Breast epithelium (tissue), 4 donors: ENCODE measurements around the gene HRK. TPM values are rescaled to one million over a fixed set of nuclear protein-coding genes. Genes with fewer than 3 reads are reported as not detected.
A peak's percentile ranks its signal among the peaks of the same experiment; 100 is the strongest.

ENCODE experiments used
- DNase-seq, 2 donors: peaks; one replicate each; pipeline ENCODE4 v3.0.0-alpha.2; 2019; ENCODE audit warnings: low spot score in 2 of 2
- H3K27ac ChIP-seq, 2 donors: fragments of 200-600 bp; sonication (generic) in 1 of 2; one replicate each; pipeline ENCODE4 v1.5.1; 2016 to 2019; ENCODE audit warnings: mild to moderate bottlenecking in 1 of 2
- H3K27me3 ChIP-seq, 2 donors: fragments of 200-600 bp; sonication (generic) in 1 of 2; one replicate each; pipeline versions ENCODE4 v1.5.1 to v1.6.0; 2017 to 2019; ENCODE audit warnings: control low read depth in 1 of 2, mild to moderate bottlenecking in 1 of 2
- H3K36me3 ChIP-seq: fragments of 200-600 bp; one replicate; pipeline ENCODE4 v1.5.1; 2019
- H3K4me1 ChIP-seq, 2 donors: fragments of 200-600 bp; sonication (generic); one replicate each; pipeline ENCODE4 v1.5.1; 2016 to 2019; ENCODE audit warnings: control low read depth in 1 of 2
- H3K4me3 ChIP-seq, 3 donors: fragments of 200-600 bp; sonication (generic); 1 replicate in 2 of 3; 2 replicates in 1 of 3; pipeline ENCODE4 v1.5.1; 2016 to 2019; ENCODE audit warnings: mild to moderate bottlenecking in 3 of 3, moderate library complexity in 2 of 3
- H3K9me3 ChIP-seq, 2 donors: fragments of 200-600 bp; sonication (generic) in 1 of 2; one replicate each; pipeline ENCODE4 v1.5.1; 2016 to 2019; ENCODE audit warnings: control low read depth in 1 of 2
- POLR2A ChIP-seq: fragments of 450-650 bp; IDR thresholded peaks from one replicate; pipeline ENCODE4 v1.6.1; 2016; ENCODE audit warnings: antibody characterized with exemption, mild to moderate bottlenecking, moderate library complexity
- POLR2AphosphoS5 ChIP-seq, 3 donors: sonication (generic); formaldehyde crosslinking; IDR thresholded peaks; one replicate each; pipeline ENCODE4 v1.6.1; 2017; ENCODE audit warnings: antibody characterized with exemption in 3 of 3
- intact Hi-C: fragments of 100-400 bp; cut with DNase I; formaldehyde crosslinking; loops from one replicate; pipeline ENCODE4 v1.15.1; 2023; ENCODE audit warnings: low total_unique reads
- total RNA-seq, 3 donors: library from RNA; depleted of rRNA; stranded (reverse); fragments of >200 nt; gene quantifications; one replicate each; pipeline ENCODE4 v1.1.0, GENCODE V29; 2016
- TF ChIP-seq, protein P1 (sequence below), 3 donors: fragments of 450-650 bp; IDR thresholded peaks; one replicate each; pipeline ENCODE4 v1.5.1; 2016 to 2017; ENCODE audit warnings: antibody characterized with exemption in 3 of 3, mild to moderate bottlenecking in 3 of 3, moderate library complexity in 3 of 3

HRK gene
- total RNA-seq, 3 donors from 2014 or later = 0.15 to 0.33 (median 0.16) TPM

DNA sequence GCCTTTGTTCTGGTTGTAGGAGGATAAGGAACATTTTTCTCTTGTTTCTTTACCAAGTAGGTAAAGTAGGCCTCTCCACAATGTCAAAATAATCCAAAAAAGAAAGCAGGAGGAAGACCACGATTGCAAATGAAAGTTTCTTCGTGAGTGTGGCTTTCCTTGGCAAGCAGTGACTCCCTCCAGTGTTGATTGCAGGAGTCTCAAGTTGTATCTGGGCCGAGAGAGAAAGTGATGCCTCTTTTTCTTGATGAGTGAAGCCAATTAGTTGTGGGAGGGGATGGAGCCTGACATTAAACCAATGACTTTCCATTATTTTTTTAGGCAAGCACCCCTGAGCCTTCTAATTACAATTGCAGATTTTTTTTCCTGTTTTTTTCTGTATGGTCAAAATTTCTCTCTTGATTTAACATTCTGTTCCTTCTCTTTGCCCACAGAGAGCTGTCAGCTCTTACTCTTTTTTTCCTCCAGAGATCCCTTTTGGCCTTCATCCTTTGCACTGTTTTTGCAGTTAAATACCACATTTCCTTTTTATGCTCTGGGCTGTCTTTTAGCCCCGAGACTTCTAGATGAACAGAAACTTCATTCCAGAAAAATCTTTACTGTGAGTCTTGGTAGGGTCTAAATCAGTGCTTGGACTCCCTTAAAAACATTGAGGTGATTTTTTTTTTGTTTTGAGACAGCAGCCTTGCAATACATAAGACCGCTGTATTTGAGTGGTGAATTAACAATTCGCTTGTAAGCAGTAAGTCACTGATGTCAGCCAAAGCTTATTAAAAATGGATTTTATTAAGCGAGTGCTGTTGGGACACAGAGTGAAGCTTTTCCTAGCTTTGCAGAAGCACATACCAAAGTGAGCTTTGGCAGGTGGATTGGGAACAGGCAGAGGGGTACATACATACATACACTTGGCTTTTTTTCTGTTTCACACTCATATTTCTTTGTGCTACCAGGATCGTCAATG is 45.3 kb upstream of the HRK start:
- TF ChIP-seq, protein P1, sequence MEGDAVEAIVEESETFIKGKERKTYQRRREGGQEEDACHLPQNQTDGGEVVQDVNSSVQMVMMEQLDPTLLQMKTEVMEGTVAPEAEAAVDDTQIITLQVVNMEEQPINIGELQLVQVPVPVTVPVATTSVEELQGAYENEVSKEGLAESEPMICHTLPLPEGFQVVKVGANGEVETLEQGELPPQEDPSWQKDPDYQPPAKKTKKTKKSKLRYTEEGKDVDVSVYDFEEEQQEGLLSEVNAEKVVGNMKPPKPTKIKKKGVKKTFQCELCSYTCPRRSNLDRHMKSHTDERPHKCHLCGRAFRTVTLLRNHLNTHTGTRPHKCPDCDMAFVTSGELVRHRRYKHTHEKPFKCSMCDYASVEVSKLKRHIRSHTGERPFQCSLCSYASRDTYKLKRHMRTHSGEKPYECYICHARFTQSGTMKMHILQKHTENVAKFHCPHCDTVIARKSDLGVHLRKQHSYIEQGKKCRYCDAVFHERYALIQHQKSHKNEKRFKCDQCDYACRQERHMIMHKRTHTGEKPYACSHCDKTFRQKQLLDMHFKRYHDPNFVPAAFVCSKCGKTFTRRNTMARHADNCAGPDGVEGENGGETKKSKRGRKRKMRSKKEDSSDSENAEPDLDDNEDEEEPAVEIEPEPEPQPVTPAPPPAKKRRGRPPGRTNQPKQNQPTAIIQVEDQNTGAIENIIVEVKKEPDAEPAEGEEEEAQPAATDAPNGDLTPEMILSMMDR (IDR thresholded peaks at IDR 0.05) = no peak
- TF ChIP-seq POLR2AphosphoS5 (IDR thresholded peaks at IDR 0.05) = no peak
- TF ChIP-seq POLR2A = no peak

DNA sequence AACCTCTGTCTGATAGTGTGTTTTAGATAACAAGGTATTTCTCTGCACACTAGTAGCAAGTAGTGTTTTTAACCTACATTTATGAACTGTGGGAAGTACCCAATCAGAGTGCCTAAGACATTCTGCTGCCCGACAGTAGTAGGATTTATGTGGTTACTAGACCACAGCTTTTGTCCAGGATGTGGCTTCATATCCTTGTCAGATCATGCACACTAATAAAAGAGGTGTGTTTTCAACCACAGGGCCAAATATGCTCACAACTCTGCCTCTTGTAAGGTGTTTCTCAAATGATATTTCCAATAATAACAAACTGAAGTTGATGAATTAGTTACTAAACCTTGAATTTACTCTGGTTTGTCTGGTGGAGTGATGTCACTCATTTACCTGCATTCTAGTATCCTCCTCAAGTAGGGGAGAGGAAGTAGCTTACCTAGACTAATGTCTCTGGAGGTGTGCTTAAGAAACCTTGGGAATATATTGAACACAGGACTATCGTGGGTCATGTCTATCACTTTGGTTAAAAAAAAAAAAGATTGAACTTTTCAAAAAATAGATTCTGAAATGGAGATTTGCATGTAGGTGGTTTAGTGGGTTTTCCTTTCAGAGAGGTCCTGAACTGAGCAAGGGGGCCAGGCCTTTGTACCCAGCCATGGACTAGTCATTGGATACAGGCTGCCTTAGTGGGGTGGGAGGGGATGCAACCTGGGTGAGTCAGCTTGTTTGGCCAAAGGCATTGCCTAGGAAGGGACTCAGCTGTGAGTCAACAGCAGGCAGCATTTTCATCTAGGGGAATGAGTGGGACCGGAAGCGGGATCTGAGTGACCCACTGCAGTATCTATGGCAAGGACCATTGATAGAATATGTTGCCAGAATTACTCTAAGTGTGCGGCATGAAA is 43.6 kb upstream of the HRK start:
- H3K9me3 ChIP-seq = no peaks in the 10 kb centered on the region
- H3K36me3 ChIP-seq = no peaks in the 10 kb centered on the region
- H3K4me1 ChIP-seq = peaks cover 0 to 7% of the 10 kb centered on the region in 2 donors
- H3K27ac ChIP-seq = no peak overlapping the region
- TF ChIP-seq POLR2A (no peak), POLR2AphosphoS5 (IDR thresholded peaks at IDR 0.05) (no peak)
- TF ChIP-seq, protein P1 (IDR thresholded peaks at IDR 0.05) = no peak
- H3K27me3 ChIP-seq = no peaks in the 10 kb centered on the region
- DNase-seq = peak in 1 of 2 donors; percentile 21
- H3K4me3 ChIP-seq = no peak overlapping the region
- intact Hi-C loops = no loop called here

More for the DNA sequence above, 45.3 kb upstream of the HRK start:
- intact Hi-C loops = no loop called here
- Histone ChIP-seq H3K36me3 (no peaks in the 10 kb centered on the region), H3K4me1 (peaks cover 0 to 7% of the 10 kb centered on the region in 2 donors), H3K4me3 (peak overlapping the region in 1 of 3 donors; percentile 4), H3K9me3 (no peaks in the 10 kb centered on the region), H3K27me3 (no peaks in the 10 kb centered on the region), H3K27ac (no peak overlapping the region)
- no peak for DNase-seq

DNA sequence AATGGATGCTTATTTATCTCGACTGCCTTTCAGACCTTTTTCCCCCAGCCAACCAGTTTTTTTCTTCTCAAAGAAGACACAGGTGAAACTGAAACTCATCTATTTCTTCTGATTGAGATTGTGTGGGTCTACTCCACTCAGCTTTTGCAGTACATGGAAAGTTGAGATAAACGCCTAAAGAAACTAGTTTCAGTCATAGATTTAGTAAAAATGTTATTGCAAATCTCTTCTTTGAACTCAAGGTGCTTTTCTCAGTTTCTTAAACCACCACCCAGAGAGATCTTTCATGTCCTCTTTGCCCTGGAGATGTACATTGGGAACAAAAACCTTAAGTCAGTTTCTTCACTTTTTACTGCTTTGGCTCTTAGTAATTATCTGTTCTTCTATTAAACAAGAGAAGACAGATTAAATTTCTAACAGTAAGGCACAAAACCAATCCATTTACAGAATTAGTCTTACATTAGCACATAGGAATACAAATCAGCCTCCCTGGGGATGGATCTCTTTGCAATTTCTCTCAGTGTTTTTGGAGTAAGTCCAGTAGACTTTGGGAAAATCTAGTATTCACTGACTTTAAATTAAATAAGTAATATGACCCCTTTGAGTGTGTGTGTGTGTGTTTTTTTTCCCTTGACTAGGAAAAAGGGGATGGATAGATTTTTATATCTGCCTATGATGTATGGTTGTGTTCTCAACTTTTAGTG is 41.1 kb upstream of the HRK start:
- TF ChIP-seq POLR2A = no peak
- TF ChIP-seq, protein P1 (IDR thresholded peaks at IDR 0.05) = no peak
- TF ChIP-seq POLR2AphosphoS5 (IDR thresholded peaks at IDR 0.05) = no peak
- H3K27me3 ChIP-seq = no peaks in the 10 kb centered on the region
- H3K27ac ChIP-seq = no peak overlapping the region
- DNase-seq = no peak
- no peak overlapping the region for H3K4me3 ChIP-seq
- intact Hi-C loops = no loop called here
- no peaks in the 10 kb centered on the region for H3K9me3 ChIP-seq
- peaks cover 0 to 7% of the 10 kb centered on the region in 2 donors for H3K4me1 ChIP-seq
- H3K36me3 ChIP-seq = no peaks in the 10 kb centered on the region

DNA sequence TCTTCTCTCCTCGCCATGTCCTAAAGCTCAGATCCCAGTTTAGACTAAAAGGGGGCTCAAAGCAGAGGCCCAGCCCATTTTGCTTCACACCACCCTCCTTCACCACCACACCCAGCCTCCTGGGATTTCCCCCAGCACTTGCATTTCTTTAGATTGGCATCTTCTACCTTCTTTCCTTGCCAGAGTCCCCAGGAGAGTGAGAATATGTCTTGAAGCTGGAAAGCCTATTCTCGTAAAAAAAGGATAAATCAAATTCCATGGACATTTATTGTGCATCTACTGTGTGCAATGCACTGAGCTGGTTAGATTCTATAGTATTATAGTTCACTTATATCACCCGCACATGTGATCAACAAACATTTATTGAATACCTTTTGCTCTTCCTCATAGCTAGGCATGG is 39.7 kb upstream of the HRK start:
- TF ChIP-seq POLR2AphosphoS5 (IDR thresholded peaks at IDR 0.05) = no peak
- TF ChIP-seq, protein P1 (IDR thresholded peaks at IDR 0.05) = no peak
- TF ChIP-seq POLR2A = no peak
- Histone ChIP-seq H3K36me3 (no peaks in the 10 kb centered on the region), H3K9me3 (no peaks in the 10 kb centered on the region), H3K4me3 (no peak overlapping the region), H3K27me3 (no peaks in the 10 kb centered on the region), H3K27ac (no peak overlapping the region), H3K4me1 (peaks cover 0 to 7% of the 10 kb centered on the region in 2 donors)
- intact Hi-C loops = no loop called here
- DNase-seq = no peak
